GM21423 (cell line): ENCODE data around the gene HNRNPF.

Experiments used
- ATAC-seq: cut with Tn5 transposase; IDR thresholded peaks from one replicate; pipeline ENCODE4 v1.9.1; 2021; ENCODE audit warnings: mild to moderate bottlenecking, moderate library complexity; ENCODE audit not compliant: unreplicated experiment

HNRNPF gene

DNA sequence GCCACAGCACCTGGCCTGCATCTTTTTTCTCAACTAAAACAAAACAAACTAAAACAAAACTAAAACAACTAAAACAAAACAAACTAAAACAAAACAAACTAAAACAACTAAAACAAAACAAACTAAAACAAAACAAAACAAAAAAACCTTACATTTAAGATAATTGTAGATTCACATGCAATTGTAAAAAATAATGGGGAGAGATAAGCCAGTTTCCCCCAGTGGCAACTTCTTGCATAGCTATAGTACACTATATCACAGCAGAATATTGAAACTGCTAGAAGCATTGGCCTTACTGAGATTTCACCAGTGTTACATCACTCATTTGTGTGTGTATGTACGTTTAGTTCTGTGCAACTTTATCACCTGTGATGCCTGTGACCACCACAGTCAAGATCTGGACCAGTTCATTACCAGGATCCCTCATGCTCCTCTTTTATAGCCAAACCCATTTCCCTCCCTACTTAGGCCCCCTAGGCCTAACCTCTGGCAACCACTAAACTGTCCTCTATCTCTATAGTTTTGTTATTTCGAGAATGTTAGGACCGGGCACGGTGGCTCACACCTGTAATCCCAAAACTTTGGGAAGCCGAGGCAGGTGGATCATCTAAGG is 28.3 kb downstream of the HNRNPF start:
- no peak for ATAC-seq

DNA sequence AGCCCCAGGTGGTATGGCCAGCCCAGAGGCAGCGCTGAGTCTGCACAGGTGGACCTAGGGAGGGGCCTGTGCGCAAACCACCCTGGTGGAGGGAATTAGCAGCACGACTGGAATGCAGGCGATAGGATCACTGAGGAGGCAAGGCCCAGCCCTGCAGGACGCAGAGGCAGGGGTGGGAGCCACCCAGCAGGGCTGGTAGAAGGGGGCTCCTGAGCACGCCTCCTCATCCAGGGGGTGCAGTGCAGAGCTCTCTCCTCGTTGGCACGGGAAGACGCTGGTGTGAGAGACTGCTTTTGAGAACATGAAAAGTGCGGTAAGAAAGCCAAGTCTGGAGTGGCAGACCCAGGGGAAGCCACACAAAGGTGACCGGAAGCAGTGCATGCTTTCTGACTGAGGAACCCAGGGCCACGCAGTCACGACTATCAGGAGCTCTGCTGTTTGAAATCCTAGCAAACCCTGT is 31.5 kb downstream of the HNRNPF start:
- ATAC-seq, result no peak

DNA sequence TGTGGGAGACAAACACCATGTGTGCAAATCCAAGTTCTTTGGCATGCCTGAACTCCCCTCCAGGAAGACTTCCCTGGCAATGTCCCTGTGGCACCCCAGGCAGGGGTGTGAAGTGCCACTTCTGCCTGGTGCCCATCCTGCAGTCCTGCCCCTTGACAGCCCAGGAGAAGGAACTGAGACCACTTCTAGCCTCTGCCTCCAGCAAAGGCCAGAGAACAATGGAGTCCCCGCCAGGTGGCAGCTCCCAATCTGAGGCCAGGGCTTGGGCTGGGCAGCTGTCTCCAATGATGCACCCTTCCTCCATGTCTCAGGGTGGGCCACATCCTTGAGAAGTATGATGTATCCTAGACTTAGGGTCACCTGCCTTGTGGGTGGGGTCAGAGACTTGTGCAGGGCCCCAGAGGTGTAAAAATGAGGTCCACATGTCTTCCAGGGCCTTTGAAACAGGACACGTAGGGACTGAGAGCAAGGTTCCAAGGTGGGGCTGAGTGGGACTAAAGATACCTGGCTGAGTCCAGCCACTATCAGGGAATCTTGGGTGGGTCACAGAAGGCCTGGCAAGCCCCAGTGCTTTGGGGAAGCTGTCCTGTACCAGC is 32.1 kb downstream of the HNRNPF start:
- ATAC-seq, result no peak

DNA sequence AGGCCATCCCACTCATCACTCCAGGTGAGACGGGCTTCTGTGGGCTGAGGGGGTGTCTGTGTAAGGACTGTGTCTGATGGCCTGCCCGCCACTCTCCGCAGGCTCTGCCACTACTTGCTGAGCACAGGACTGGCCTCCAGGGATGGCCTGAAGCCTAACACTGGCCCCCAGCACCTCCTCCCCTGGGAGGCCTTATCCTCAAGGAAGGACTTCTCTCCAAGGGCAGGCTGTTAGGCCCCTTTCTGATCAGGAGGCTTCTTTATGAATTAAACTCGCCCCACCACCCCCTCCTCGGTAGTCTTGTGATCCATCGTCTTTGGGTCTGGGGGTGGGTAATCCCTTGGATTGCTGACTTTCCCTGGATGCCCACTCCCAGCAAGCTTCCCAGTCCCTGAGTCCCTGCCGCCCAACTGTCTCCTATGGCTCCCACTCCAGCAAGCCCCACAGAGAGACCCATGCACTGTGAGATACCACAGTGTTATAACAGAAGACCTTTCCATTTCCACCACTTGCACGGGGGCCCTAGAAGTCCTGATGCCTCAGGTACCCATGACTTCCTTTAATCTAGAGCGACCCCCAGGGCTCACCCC is 32.8 kb downstream of the HNRNPF start:
- ATAC-seq, result no peak

DNA sequence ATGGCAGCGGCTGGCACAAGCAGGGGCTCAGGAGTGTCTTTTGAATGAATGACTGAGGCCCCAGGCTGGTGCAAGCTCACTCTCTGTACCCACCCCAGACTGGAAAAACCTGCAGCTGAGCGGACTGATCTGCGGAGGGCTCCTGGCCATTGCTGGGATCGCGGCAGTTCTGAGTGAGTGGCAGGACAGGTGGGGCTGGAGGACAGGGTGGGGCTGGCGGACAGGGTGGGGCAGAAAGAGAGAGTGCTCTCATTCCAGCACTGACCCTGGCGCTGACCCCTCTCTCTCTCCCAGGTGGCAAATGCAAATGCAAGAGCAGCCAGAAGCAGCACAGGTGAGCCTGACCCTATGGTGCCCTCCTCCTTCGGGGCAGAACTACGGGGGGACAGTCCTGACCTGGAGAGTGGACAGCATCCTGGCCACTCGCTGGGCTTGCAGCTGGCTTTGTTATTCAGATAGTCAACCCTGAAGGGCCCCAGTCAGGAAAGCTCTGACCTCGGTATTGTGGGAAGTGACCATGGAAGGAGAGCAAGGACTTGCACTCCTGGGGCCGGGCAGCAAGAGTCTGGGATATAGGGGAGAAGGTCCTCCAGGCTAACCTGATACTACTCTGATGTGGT is 33.5 kb downstream of the HNRNPF start:
- no peak for ATAC-seq

DNA sequence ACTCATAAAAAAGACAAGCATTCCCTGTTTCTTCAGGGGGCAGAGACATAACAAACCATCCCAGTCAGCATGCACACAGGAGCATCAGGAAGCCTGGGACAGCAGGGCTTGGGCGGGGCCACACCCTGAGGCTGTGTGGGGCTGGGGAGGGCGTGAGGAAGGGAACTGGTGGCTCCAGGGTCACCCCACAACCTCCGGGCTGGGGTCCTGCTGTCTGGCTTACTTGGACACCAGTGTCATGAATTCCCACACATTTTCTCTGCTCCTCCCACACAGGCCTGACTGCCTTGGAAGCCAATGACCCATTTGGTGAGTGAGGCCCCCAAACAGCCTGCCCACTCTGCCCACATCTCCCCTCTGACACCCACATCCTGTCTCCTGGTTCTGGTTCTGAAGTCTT is 34.8 kb downstream of the HNRNPF start:
- no peak for ATAC-seq

DNA sequence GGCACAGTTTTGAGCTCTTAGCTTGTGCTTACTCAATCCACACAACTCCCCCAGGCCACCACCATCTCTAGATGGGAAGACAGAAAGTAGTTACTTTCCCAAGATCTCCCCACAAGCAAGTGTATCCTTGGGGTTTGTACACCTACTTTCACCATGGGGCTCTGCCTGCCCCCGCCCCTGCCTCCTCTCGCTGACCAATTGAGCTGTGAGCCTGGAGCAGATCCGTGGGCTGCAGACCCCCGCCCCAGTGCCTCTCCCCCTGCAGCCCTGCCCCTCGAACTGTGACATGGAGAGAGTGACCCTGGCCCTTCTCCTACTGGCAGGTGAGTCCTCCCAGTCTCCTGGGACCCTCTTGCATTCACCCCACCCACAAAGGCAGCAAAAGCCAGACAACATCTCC is 35.5 kb downstream of the HNRNPF start:
- no peak for ATAC-seq

DNA sequence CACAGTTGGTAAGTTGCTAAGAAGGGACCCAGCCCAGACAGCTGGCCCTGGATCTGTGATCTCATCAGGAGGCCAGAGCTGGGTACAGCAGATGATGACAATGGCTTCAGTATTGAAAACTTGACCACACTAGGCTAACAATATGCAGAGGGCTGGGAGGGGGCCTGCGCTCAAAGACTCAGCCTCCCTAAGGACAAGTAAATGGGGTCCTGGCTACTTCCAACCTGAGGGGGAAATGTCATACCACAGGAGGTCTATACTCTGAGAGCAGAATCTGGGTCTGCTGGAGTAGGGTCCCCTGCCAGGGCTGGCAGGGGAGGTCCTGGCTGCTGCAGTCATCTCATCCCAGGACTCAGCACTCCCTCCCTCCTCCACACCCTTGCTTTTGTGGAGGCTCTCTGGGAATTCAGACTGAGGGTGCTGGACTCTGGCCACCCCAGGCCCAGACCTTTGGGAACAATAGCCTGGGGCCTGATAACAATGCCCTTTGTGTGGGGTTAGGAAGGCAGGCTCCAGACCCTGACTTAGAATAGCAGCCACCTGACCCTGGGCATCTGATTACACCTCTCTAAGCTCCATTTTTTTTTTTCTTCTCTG is 36.1 kb downstream of the HNRNPF start:
- ATAC-seq, result no peak

DNA sequence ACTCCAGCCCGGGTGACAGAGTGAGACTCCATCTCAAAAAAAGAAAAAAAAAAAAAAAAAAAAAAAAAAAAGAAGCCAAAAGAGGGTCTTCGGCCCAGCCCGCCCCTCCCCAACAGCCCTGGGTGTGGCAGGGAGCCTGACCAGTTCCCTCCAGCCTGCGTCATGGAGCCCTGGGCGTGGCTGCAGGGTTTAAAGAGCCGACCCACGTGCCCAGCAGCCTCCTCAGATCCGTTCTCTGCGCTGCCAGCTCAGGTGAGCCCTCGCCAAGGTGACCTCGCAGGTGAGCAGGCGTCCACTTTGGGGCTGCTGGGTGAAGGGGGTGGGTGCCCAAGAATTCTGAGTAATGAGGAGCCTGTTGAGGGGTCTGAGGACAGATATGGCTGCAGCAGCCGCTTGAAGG is 37.6 kb downstream of the HNRNPF start, which contains the start of gene FXYD4:
TSS of gene FXYD4 (plus strand) at position 219 of the 400 bp plus-strand sequence. CDS start 2,111 bp downstream, outside the sequence.
- ATAC-seq, result no peak

DNA sequence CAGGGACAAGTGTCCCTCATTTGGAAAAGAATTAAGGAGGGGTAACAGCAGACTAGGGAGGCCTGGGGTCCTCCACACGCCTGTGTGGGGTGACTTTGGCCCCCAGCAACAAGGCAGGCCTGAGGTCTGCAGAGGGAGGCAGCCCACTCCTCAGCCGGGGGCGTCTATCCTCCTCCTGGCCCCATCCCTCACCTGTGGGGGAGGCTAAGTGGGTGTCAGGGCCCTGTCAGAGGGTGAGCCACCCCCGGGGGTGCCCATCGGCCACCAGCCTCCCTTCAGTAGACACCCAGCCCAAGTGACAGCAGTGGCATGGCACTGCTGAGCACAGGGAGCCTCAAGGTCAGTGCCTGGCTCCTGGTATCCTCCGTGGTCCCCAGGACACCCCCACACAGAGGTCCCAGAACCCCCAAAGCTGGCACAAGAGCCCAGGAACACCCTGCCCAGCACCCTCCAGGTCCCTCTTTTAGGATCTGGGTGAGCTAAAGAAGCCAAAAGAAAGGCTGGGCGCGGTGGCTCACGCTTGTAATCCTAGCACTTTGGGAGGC is 38.2 kb downstream of the HNRNPF start:
- ATAC-seq, result no peak

DNA sequence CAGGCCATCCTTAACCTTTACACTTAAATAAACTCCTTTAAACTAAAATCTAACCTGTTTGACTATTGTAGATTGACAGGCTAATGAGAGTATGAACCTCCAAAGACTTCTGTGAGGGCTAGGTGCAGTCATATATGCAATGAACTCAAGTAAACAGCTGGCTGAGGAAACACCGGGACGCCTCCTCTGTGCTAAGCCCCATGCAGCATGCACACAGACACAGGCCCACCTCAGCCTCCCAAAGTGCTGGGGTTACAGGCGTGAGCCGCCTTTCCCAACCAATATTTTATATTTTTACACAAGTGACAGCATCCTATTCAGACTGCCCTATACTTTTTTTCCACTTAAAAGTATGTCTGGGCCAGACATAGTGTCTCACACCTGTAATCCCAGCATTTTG is 39.1 kb downstream of the HNRNPF start:
- ATAC-seq, result no peak

DNA sequence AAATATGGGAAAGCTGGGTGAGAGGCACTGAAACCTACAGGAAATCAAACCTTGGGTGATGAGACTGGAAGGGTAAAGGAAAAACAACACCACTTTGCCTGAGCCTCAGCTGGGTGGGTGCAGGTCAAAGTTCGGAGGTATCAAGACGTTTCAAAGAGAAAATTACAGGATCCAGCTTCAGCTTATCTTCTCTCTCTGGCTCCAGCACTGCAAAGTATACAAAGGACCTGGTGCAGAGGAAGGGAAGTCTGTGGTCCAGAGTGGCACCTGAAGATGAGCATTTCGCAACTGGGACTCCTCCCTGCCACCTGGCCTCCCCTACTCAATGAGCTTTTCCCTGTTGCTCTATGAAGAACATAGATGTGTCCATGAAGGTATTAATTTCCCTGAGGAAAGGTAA is 44.0 kb downstream of the HNRNPF start:
- ATAC-seq, result no peak

DNA sequence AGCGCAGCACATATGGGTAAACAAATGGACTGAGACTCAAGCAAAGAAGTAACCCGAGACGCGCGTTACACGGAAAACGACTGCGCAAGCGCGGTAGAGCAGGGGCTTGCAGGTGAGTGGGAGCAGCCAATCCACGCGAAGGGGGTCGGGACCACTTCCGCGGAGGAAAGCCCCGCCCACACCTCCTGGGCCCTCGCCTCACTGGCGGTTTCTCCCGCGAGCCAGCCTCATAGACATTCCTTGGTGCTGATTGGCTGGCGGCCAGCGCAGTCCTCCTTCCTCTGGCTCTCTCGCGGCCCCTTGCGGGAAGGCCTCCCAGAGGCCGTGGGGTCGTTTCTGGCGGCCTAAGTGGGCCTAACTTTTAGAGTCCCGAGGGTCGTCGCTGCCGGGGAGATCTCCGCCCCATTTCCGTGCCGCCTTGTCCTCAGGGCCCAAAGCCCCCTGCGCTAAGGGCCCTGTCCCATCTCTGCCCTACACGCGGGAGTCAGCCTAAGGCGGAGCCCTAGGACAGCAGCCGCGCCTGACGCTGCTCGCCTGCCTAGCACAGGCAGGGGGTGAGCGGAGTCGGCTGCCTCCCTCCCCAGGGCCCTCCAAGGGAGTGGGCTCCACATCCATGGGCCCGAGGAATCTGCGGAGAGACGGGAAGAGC is 46.7 kb downstream of the HNRNPF start:
- peak; percentile 98 for ATAC-seq

DNA sequence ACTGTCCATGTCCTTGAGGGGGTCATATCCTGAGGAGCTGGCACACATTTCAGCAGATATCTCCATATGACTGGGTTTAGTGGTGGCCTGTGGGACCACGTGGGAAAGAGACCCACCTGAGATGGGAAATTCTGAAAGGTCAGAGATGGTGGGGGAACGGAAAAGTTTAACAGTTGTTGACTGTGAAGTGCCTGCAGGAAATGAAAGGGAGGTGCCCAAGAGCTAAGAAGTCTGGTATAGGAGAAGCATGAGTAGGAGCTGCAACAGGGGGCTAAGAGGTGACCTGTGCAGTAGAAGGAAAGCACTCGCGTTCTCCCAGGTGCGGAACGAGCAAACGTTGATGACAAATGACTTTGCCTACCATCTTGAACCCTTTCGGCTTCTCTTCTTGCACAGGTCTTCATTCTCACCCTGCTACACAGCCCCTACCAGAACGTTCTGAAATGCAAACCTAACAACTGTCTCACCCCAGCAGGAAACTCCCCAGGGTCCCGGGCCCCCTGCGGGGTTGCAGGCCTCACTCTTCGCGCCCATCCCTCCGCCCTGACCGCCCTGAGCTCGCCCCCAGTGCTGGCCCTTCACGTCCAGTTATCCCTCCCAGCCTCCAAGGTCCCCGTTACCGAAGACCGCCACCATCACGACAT is 47.3 kb downstream of the HNRNPF start:
- ATAC-seq, result no peak

DNA sequence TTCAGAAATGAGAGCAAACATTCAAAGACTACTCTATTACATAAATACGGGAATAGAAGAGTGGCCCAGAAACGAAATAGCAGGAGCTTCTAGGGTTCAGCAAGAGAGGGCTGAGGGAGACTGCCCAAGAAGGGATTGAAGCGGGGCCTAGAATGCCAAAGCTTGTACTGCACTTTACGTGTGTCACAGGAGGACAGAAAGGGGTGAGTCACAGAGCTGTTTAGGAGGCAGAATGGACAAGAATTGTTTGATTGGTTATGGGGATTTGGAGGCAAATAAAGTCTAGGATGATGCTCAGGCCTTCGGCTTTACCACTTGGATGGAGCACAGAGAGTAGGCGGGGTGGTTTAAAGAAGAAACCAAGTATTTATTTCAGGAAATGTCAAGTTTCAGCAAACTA is 48.9 kb downstream of the HNRNPF start:
- no peak for ATAC-seq

DNA sequence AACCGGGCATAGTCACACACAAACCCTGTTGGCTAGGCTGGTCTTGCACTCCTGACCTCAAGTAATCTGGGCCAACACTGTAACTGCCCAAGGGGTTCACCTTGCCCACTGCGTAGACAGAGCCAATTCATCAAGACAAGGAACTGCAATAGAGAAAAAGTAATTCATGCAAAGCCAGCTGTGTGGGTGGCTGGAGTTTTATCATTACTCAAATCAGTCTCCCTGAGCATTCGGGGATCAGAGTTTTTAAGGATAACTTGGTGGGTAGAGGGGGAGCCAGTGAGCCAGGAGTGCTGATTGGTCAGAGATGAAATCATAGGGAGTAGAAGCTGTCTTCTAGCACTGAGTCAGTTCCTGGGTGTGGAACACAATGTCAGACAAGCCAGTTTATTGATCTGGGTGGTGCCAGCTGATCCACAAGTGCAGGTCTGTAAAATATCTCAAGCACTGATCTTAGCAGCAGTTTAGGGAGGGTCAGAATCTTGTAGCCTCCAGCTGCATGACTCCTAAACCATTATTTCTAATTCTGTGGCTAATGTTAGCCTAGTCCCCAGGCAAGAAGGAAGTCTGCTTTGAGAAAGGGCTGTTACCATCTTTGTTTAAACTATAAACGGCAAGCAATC is 53.1 kb downstream of the HNRNPF start:
- ATAC-seq, result no peak

DNA sequence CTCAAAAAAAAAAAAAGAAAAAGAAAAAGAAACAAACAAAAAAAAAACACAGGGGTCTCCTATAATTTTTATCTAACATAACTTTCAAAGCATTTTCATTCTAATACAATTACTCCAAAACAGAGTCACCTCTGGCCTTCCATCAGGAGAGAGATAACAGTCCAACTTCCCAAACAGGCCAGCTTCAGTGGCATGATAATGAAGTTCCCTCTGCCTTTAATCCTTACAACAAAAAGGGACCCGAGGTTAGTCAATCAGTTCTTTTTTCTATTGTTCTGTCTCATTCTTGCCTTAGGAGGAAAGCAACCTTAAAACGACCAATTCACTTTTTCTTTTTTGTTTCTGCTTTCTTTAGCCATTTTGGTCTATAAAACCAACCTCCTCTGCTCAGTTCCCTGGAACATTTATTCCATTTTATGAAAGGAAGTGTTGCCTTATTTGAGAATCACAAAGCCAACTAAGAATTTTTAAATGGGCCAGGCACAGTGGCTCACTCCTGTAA is 54.1 kb downstream of the HNRNPF start:
- no peak for ATAC-seq

DNA sequence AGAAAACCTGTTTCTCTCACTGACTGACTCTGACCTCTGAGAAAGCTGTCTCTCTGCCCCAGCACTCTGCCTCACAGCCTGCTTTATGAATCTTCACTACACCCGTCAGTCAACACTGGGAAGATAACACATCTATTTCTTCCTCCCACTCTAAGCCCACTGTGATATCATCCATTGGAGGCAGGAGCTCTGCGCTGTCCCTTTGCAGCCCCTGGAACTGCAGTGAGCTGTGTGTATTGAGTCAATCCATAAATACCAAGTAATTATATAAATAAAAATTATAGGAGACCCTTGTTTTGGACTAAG is 54.7 kb downstream of the HNRNPF start:
- no peak for ATAC-seq

DNA sequence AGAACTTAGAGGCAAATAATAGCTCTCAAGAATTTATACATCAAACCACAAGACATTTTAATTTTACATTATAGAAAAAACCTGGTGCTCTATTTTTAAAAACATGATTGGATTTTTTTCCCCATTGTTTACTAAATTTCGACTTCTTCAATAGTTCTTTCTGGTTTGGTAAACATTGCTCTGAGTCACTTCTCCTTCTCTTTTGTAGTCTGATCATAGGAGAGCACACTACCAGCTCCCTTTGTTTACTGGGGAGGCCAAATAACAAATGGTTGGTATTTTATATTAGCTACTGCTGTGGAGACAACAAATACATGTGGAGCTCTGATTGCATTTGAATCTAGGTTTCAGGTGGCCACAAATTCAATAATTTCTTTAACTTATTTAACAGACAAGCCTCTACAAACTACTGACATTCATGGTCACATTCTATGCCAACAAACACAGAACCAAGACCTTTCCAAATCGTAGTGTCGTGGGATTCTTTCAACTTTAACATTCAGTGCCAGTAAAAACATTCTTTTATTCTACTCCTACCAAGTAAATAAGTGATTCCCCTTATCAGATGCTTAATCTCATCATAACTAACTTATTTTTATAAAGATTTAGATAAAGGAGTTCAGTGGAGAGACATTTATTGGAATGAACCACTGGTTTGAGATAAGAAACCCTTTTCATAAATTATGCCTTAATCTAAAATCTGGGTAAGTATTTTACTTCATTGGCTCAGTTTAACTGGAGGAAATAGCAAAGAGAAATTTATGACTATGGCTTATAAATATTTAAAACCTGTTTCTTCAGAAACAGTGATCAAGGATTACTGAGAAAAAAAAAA is 55.3 kb downstream of the HNRNPF start:
- no peak for ATAC-seq
